HG03378 (cell line): ENCODE data around the gene TACC2.

Experiments used
- ATAC-seq: cut with Tn5 transposase; IDR thresholded peaks from one replicate; pipeline ENCODE4 v1.9.1; 2021; ENCODE audit warnings: mild to moderate bottlenecking, moderate library complexity; ENCODE audit not compliant: unreplicated experiment

TACC2 gene

DNA sequence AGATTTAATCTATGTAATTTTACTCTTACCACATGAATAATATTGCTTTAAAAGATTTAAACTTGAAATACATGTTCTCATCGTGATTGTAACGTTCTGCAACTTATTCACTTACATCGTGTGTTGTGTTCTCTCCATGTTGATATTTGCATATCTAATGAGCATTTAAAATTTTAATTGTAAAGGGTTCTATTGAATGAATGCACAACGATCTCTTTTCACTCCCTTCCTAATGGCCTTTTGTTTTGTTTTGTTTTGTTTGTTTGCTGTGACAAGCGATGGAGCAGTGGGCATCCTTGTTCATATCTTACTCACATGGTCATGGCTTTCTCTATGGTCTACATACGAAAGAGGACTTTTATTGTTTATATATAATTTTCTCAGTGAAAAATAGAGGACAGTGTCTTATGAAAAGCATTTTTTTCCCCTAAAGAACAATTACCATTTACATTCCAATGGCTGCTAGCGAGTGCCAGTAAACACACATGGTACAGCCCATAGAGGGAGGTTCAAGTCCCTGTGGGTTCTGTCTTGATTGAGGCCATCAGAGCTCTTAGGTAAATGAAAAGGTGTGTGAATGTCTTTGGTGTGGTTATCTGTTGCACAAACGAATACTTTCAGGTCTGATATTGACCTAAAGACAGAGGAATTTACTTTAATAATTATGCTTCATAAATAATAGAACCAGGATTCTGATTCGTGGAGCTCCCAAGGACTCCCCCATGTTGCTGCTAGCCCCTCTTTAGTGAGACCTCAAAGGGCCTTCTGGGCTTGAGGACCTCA lies 314.5 kb downstream of the TACC2 start:
- ATAC-seq, result no peak
